Gastroesophageal sphincter (tissue), 3 donors: ENCODE results near the gene SASS6.

ENCODE experiments used
- CTCF ChIP-seq, 4 experiments: fragments of 200-600 bp in 2 of 4; fragments of 450-650 bp in 2 of 4; sonication (generic) in 1 of 4; IDR thresholded peaks; one replicate each; pipeline ENCODE4 v1.5.1; 2017 to 2019; ENCODE audit warnings: antibody characterized with exemption in 4 of 4, mild to moderate bottlenecking in 2 of 4, moderate library complexity in 2 of 4
- POLR2A ChIP-seq, 2 donors: fragments of 450-650 bp; IDR thresholded peaks; one replicate each; pipeline ENCODE4 v1.6.1; 2017; ENCODE audit warnings: antibody characterized with exemption in 2 of 2, mild to moderate bottlenecking in 2 of 2, moderate library complexity in 1 of 2
- POLR2AphosphoS5 ChIP-seq: sonication (generic); formaldehyde crosslinking; IDR thresholded peaks from one replicate; pipeline ENCODE4 v1.6.1; 2017; ENCODE audit warnings: antibody characterized with exemption

DNA sequence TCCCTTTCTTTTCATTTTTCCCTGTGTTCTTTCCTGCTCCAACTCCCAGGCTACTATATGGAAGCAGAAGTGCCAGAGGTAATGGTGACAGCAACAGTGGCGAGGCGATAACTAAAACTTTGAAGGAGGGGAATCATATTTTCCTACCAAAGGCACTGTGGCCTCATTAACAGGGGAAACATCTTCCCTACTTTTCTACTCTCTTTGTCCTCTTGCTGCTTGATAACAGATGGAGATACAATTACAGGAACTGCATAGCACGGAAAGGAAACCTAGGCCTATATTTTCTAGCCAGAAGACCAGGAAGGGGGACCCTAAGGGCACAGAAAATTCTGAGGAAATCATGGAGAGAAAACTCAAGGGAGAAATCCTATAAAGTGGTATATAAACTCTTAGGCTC lies 42.3 kb downstream of the SASS6 start:
- TF ChIP-seq POLR2A (IDR thresholded peaks at IDR 0.05) (no peak), POLR2AphosphoS5 (no peak), CTCF (IDR thresholded peaks at IDR 0.05) (no peak)
